ENCODE data around the gene NEK4. TPM values are rescaled to one million over a fixed set of nuclear protein-coding genes. Genes with fewer than 3 reads are reported as not detected.

The NEK4 gene
- total and polyA plus RNA-seq, 2 of the 13 experiments (the other 11 are each of a cell fraction or from before 2014, with no cell fraction given) = 16.5 to 38.0 TPM

DNA sequence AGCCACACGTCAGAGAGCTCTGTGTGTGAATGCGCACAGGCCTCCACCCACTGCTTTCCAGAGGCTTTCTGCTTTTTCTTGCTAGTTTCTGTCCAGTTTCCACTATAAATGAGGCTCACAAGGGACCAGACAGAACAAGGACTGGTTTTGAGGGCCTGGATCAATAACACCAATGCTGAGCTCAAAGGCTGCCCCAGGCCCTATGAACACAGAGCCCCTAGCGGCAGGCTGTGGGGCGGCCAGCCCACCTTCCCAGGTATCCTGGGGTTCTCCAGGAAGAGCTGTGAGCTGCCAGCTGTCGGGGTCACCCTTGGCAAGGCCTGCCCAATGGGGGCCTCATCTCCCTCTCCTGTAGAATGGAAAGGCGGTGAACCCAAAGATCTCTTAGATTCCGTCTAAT, 21.7 kb upstream of the NEK4 start (continued):
- TF ChIP-seq, protein P1, sequence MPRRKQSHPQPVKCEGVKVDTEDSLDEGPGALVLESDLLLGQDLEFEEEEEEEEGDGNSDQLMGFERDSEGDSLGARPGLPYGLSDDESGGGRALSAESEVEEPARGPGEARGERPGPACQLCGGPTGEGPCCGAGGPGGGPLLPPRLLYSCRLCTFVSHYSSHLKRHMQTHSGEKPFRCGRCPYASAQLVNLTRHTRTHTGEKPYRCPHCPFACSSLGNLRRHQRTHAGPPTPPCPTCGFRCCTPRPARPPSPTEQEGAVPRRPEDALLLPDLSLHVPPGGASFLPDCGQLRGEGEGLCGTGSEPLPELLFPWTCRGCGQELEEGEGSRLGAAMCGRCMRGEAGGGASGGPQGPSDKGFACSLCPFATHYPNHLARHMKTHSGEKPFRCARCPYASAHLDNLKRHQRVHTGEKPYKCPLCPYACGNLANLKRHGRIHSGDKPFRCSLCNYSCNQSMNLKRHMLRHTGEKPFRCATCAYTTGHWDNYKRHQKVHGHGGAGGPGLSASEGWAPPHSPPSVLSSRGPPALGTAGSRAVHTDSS (CRISPR knock-in tag; conservative IDR thresholded peaks at IDR 0.05) = no peak
- 0 out of 2 replicates have a peak, but pooled peaks have one; percentile 63 for TF ChIP-seq ZNF205 (CRISPR knock-in tag; IDR thresholded peaks at IDR 0.05)
- TF ChIP-seq, protein P2, sequence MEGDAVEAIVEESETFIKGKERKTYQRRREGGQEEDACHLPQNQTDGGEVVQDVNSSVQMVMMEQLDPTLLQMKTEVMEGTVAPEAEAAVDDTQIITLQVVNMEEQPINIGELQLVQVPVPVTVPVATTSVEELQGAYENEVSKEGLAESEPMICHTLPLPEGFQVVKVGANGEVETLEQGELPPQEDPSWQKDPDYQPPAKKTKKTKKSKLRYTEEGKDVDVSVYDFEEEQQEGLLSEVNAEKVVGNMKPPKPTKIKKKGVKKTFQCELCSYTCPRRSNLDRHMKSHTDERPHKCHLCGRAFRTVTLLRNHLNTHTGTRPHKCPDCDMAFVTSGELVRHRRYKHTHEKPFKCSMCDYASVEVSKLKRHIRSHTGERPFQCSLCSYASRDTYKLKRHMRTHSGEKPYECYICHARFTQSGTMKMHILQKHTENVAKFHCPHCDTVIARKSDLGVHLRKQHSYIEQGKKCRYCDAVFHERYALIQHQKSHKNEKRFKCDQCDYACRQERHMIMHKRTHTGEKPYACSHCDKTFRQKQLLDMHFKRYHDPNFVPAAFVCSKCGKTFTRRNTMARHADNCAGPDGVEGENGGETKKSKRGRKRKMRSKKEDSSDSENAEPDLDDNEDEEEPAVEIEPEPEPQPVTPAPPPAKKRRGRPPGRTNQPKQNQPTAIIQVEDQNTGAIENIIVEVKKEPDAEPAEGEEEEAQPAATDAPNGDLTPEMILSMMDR (CRISPR knock-in tag; IDR thresholded peaks at IDR 0.05) = peak; percentile 87
- TF ChIP-seq ZNF549 (CRISPR knock-in tag; IDR thresholded peaks at IDR 0.05) = no peak
- TF ChIP-seq, protein P3, sequence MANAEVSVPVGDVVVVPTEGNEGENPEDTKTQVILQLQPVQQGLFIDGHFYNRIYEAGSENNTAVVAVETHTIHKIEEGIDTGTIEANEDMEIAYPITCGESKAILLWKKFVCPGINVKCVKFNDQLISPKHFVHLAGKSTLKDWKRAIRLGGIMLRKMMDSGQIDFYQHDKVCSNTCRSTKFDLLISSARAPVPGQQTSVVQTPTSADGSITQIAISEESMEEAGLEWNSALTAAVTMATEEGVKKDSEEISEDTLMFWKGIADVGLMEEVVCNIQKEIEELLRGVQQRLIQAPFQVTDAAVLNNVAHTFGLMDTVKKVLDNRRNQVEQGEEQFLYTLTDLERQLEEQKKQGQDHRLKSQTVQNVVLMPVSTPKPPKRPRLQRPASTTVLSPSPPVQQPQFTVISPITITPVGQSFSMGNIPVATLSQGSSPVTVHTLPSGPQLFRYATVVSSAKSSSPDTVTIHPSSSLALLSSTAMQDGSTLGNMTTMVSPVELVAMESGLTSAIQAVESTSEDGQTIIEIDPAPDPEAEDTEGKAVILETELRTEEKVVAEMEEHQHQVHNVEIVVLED (CRISPR knock-in tag; IDR thresholded peaks at IDR 0.05; ENCODE audit: borderline replicate concordance) = no peak
- TF ChIP-seq ATF7-NPFF (CRISPR knock-in tag; IDR thresholded peaks at IDR 0.05; ENCODE audit: low read depth) = no peak
- no peak for TF ChIP-seq ZNF343 (CRISPR knock-in tag; IDR thresholded peaks at IDR 0.05)
- no peak for TF ChIP-seq ZNF256 (CRISPR knock-in tag; conservative IDR thresholded peaks at IDR 0.05)
- 0 out of 2 replicates have a peak, but pooled peaks have one; percentile 35 for TF ChIP-seq ZNF430 (CRISPR knock-in tag; IDR thresholded peaks at IDR 0.05)
- TF ChIP-seq ZNF709 (CRISPR knock-in tag; IDR thresholded peaks at IDR 0.05) = no peak
- TF ChIP-seq, protein P4, sequence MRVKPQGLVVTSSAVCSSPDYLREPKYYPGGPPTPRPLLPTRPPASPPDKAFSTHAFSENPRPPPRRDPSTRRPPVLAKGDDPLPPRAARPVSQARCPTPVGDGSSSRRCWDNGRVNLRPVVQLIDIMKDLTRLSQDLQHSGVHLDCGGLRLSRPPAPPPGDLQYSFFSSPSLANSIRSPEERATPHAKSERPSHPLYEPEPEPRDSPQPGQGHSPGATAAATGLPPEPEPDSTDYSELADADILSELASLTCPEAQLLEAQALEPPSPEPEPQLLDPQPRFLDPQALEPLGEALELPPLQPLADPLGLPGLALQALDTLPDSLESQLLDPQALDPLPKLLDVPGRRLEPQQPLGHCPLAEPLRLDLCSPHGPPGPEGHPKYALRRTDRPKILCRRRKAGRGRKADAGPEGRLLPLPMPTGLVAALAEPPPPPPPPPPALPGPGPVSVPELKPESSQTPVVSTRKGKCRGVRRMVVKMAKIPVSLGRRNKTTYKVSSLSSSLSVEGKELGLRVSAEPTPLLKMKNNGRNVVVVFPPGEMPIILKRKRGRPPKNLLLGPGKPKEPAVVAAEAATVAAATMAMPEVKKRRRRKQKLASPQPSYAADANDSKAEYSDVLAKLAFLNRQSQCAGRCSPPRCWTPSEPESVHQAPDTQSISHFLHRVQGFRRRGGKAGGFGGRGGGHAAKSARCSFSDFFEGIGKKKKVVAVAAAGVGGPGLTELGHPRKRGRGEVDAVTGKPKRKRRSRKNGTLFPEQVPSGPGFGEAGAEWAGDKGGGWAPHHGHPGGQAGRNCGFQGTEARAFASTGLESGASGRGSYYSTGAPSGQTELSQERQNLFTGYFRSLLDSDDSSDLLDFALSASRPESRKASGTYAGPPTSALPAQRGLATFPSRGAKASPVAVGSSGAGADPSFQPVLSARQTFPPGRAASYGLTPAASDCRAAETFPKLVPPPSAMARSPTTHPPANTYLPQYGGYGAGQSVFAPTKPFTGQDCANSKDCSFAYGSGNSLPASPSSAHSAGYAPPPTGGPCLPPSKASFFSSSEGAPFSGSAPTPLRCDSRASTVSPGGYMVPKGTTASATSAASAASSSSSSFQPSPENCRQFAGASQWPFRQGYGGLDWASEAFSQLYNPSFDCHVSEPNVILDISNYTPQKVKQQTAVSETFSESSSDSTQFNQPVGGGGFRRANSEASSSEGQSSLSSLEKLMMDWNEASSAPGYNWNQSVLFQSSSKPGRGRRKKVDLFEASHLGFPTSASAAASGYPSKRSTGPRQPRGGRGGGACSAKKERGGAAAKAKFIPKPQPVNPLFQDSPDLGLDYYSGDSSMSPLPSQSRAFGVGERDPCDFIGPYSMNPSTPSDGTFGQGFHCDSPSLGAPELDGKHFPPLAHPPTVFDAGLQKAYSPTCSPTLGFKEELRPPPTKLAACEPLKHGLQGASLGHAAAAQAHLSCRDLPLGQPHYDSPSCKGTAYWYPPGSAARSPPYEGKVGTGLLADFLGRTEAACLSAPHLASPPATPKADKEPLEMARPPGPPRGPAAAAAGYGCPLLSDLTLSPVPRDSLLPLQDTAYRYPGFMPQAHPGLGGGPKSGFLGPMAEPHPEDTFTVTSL (CRISPR knock-in tag; IDR thresholded peaks at IDR 0.05; ENCODE audit: borderline replicate concordance) = no peak
- no peak for TF ChIP-seq PHF20 (CRISPR knock-in tag; IDR thresholded peaks at IDR 0.05)
- TF ChIP-seq, protein P5, sequence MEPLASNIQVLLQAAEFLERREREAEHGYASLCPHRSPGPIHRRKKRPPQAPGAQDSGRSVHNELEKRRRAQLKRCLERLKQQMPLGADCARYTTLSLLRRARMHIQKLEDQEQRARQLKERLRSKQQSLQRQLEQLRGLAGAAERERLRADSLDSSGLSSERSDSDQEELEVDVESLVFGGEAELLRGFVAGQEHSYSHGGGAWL (CRISPR knock-in tag; IDR thresholded peaks at IDR 0.05) = no peak
- no peak for TF ChIP-seq ZNF17 (CRISPR knock-in tag; IDR thresholded peaks at IDR 0.05)
- no peak for TF ChIP-seq ZSCAN25 (CRISPR knock-in tag; IDR thresholded peaks at IDR 0.05)
- no peak for TF ChIP-seq SMC3 (IDR thresholded peaks at IDR 0.05; ENCODE audit: low read length)
- TF ChIP-seq SOX6 (IDR thresholded peaks at IDR 0.05) = no peak
- no peak for TF ChIP-seq SOX6 (CRISPR knock-in tag; IDR thresholded peaks at IDR 0.05)
- TF ChIP-seq, protein P6, sequence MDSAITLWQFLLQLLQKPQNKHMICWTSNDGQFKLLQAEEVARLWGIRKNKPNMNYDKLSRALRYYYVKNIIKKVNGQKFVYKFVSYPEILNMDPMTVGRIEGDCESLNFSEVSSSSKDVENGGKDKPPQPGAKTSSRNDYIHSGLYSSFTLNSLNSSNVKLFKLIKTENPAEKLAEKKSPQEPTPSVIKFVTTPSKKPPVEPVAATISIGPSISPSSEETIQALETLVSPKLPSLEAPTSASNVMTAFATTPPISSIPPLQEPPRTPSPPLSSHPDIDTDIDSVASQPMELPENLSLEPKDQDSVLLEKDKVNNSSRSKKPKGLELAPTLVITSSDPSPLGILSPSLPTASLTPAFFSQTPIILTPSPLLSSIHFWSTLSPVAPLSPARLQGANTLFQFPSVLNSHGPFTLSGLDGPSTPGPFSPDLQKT (CRISPR knock-in tag; IDR thresholded peaks at IDR 0.05; ENCODE audit: borderline replicate concordance) = no peak

Measured in HepG2 (cell line).